HEK293T (cell line): ENCODE data around the gene MS4A10.
"Not testable (repeated sequence)": the region's sequence is repeated elsewhere in the genome, so short reads cannot be mapped to it uniquely, and the experiment has no call there.

Experiments used
- CTCF ChIA-PET: fragments of 350-600 bp; formaldehyde crosslinking; extraction: SDS; loops from one replicate; lab custom pipeline; 2021; ENCODE audit warnings: antibody characterized with exemption, inconsistent platforms; lab: Yijun Ruan, JAX
- POLR2A ChIA-PET: fragments of 350-600 bp; formaldehyde crosslinking; extraction: SDS; loops from one replicate; lab custom pipeline; 2020; ENCODE audit warnings: antibody characterized with exemption, inconsistent platforms; lab: Yijun Ruan, JAX
- DNase-seq: peaks from one replicate; pipeline ENCODE4 v3.0.0; 2012; ENCODE audit warnings: mixed read lengths; ENCODE audit errors: extremely low spot score
- ARNT ChIP-seq: fragments of 450-650 bp; IDR thresholded peaks from 2 replicates; pipeline ENCODE4 v1.6.1; 2017; ENCODE audit warnings: mild to moderate bottlenecking
- BHLHE40 ChIP-seq: fragments of 450-650 bp; IDR thresholded peaks from 2 replicates; pipeline ENCODE4 v1.6.1; 2016; ENCODE audit warnings: mild to moderate bottlenecking, moderate library complexity, borderline replicate concordance
- CTBP1 ChIP-seq: fragments of 450-650 bp; IDR thresholded peaks from 2 replicates; pipeline ENCODE4 v1.6.1; 2016; ENCODE audit warnings: borderline replicate concordance
- ELF4 ChIP-seq: fragments of 450-650 bp; IDR thresholded peaks from 2 replicates; pipeline ENCODE4 v1.6.1; 2017; ENCODE audit warnings: antibody characterized with exemption
- FOXA1 ChIP-seq: fragments of 450-650 bp; IDR thresholded peaks from 2 replicates; pipeline ENCODE4 v1.6.1; 2016; ENCODE audit warnings: mild to moderate bottlenecking
- FOXK2 ChIP-seq: fragments of 450-650 bp; IDR thresholded peaks from 2 replicates; pipeline ENCODE4 v1.6.1; 2016; ENCODE audit warnings: mild to moderate bottlenecking
- FOXM1 ChIP-seq: fragments of 450-650 bp; IDR thresholded peaks from 2 replicates; pipeline ENCODE4 v1.6.1; 2017; ENCODE audit warnings: mild to moderate bottlenecking, borderline replicate concordance
- HDGF ChIP-seq: fragments of 450-650 bp; IDR thresholded peaks from 2 replicates; pipeline ENCODE4 v1.6.1; 2017; ENCODE audit warnings: antibody characterized with exemption, borderline replicate concordance
- L3MBTL2 ChIP-seq: fragments of 450-650 bp; conservative IDR thresholded peaks from 2 replicates; pipeline ENCODE4 v1.6.1; 2016; ENCODE audit warnings: mild to moderate bottlenecking
- LEF1 ChIP-seq: fragments of 450-650 bp; IDR thresholded peaks from 2 replicates; pipeline ENCODE4 v1.6.1; 2017; ENCODE audit warnings: mild to moderate bottlenecking, borderline replicate concordance
- NFRKB ChIP-seq: fragments of 450-650 bp; IDR thresholded peaks from 2 replicates; pipeline ENCODE4 v1.6.1; 2016; ENCODE audit warnings: mild to moderate bottlenecking, moderate library complexity
- SP1 ChIP-seq: fragments of 450-650 bp; IDR thresholded peaks from 2 replicates; pipeline ENCODE4 v1.6.1; 2017
- SUZ12 ChIP-seq: fragments of 450-650 bp; IDR thresholded peaks from 2 replicates; pipeline ENCODE4 v1.6.1; 2016; ENCODE audit warnings: mild to moderate bottlenecking
- TARDBP ChIP-seq: fragments of 450-650 bp; IDR thresholded peaks from 2 replicates; pipeline ENCODE4 v1.6.1; 2016
- ZNF384 ChIP-seq: fragments of 450-650 bp; IDR thresholded peaks from 2 replicates; pipeline ENCODE4 v1.6.1; 2016
- TF ChIP-seq, protein P1 (sequence below): fragments of 450-650 bp; IDR thresholded peaks from 2 replicates; pipeline ENCODE4 v1.6.1; 2016

The MS4A10 gene

DNA sequence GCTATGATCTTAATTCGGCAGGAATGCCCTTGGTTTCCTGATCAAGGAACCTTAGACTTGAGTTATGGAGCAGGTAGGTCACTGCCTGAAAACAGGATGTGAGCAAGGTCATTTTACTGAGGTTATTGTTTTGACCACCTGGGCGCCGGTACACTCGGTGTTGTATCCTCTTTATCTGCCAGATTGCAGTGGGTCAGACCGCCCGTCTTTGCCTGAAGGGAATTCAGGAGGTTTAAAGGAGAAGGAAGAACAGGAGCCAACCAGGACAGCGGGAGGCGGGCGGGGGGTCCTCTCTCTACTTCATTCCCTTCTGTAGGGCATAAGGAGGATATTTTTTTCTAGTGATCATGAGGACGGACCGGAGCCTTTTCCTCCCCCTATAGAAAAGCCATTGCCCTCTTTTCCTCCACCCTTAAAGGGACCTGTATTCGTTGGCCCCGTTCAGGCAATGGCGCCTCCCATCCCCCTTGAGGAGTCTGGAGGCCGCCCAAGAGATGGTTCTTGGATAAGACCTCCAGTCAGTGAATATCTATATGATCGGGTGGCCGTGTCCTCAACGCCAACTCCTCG is 27.8 kb upstream of the MS4A10 start:
- ChIA-PET POLR2A (no interaction called here), CTCF (interaction anchor here (1.1 kb wide), 1 partner anchor 21 kb away, joined by 4 read pairs; no protein-coding TSS in a partner anchor)
- no peak for DNase-seq
- TF ChIP-seq CTBP1 = no peak
- no peak for TF ChIP-seq SP1
- TF ChIP-seq TARDBP = no peak
- TF ChIP-seq NFRKB = no peak
- TF ChIP-seq L3MBTL2 = no peak
- no peak for TF ChIP-seq FOXK2
- no peak for TF ChIP-seq ARNT
- TF ChIP-seq, protein P1, sequence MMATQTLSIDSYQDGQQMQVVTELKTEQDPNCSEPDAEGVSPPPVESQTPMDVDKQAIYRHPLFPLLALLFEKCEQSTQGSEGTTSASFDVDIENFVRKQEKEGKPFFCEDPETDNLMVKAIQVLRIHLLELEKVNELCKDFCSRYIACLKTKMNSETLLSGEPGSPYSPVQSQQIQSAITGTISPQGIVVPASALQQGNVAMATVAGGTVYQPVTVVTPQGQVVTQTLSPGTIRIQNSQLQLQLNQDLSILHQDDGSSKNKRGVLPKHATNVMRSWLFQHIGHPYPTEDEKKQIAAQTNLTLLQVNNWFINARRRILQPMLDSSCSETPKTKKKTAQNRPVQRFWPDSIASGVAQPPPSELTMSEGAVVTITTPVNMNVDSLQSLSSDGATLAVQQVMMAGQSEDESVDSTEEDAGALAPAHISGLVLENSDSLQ = no peak
- TF ChIP-seq ELF4 = no peak
- no peak for TF ChIP-seq HDGF
- TF ChIP-seq FOXM1 = no peak
- no peak for TF ChIP-seq LEF1
- TF ChIP-seq FOXA1 = no peak
- TF ChIP-seq ZNF384 = no peak
- no peak for TF ChIP-seq BHLHE40
- TF ChIP-seq SUZ12 = no peak

- POLR2A ChIA-PET, CTCF ChIA-PET, DNase-seq: not testable (repeated sequence)
Measured at GRCh38 chr11:60758671-60759070, 26.5 kb upstream of the MS4A10 start.

DNA sequence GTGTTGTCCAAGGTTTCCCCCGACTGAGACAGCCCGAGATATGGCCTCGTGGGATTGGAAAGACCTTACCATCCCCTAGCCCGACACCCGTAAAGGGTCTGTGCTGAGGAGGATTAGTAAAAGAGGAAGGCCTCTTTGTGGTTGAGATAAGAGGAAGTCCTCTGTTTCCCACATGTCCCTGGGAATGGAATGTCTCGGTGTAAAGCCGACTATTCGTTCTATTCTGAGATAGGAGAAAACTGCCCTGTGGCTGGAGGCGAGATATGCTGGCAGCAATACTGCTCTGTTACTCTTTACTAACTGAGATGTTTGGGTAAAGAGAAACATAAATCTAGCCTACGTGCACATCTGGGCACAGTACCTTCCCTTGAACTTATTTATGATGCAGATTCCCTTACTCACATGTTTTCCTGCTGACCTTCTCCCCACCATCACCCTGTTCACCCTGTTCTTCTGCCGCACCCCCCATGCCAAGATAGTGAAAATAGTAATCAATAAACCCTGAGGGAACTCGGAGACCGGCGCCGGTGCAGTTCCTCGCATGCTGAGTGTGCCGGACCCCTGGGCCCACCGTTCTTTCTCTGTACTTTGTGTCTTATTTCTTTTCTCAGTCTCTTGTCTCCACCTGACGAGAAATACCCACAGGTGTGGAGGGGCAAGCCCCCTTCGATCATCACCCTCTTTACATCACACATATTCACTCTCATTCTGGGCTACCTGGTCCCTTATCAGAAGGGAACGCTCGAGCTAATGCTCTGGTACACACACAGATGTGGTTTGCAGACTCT is 25.5 kb upstream of the MS4A10 start:
- CTCF ChIA-PET, DNase-seq, POLR2A ChIA-PET: not testable (repeated sequence)

- TF ChIP-seq HDGF (no peak), ZNF384 (no peak), ELF4 (no peak)
- no peak for DNase-seq
- CTCF ChIA-PET = interaction anchor here (1.2 kb wide), 1 partner anchor 12 kb away, joined by 4 read pairs; no protein-coding TSS in a partner anchor
- POLR2A ChIA-PET = no interaction called here
Measured at GRCh38 chr11:60761436-60762190, 23.5 kb upstream of the MS4A10 start.

- CTCF ChIA-PET = interaction anchor here (0.6 to 1.5 kb wide), 6 partner anchors 9 to 61 kb away, joined by 3 to 5 read pairs (median 4); no protein-coding TSS in a partner anchor
Measured at GRCh38 chr11:60762851-60763691, 22.1 kb upstream of the MS4A10 start.

More at GRCh38 chr11:60762851-60763691, 22.1 kb upstream of the MS4A10 start:
- TF ChIP-seq ARNT = no peak
- no peak for TF ChIP-seq NFRKB
- TF ChIP-seq ZNF384 = no peak
- TF ChIP-seq L3MBTL2 = no peak
- TF ChIP-seq SP1 = no peak
- TF ChIP-seq SUZ12 = no peak
- no peak for TF ChIP-seq TARDBP
- no peak for TF ChIP-seq ELF4
- TF ChIP-seq, protein P1 = no peak
- no peak for TF ChIP-seq BHLHE40
- TF ChIP-seq FOXA1 = no peak
- TF ChIP-seq FOXM1 = no peak
- TF ChIP-seq FOXK2 = no peak
- TF ChIP-seq LEF1 = no peak
- TF ChIP-seq CTBP1 = no peak
- TF ChIP-seq HDGF = no peak
- POLR2A ChIA-PET = no interaction called here
- DNase-seq = no peak
